Testis (tissue), 2 donors: ENCODE measurements around the gene PHF21A.

Source experiments
- CTCF ChIP-seq, 3 experiments: fragments of 450-650 bp in 2 of 3; fragments of 200-600 bp in 1 of 3; sonication (generic) in 1 of 3; IDR thresholded peaks; one replicate each; pipeline ENCODE4 v1.5.1; 2016 to 2019; ENCODE audit warnings: antibody characterized with exemption in 3 of 3, mild to moderate bottlenecking in 2 of 3, moderate library complexity in 1 of 3
- POLR2A ChIP-seq: fragments of 450-650 bp; IDR thresholded peaks from one replicate; pipeline ENCODE4 v1.6.1; 2017; ENCODE audit warnings: antibody characterized with exemption, mild to moderate bottlenecking, moderate library complexity

- TF ChIP-seq CTCF (IDR thresholded peaks at IDR 0.05): no peak
- TF ChIP-seq POLR2A: no peak
Measured at GRCh38 chr11:46130286-46130940, 9.2 kb upstream of the PHF21A start.
